OCI-M2 (cell line): ENCODE data around the gene RCAN2.

ENCODE experiments used
- DNase-seq: peaks from one replicate; lab custom pipeline; 2025; ENCODE audit not compliant: unreplicated experiment; lab: John Stamatoyannopoulos, UW

RCAN2 gene

DNA sequence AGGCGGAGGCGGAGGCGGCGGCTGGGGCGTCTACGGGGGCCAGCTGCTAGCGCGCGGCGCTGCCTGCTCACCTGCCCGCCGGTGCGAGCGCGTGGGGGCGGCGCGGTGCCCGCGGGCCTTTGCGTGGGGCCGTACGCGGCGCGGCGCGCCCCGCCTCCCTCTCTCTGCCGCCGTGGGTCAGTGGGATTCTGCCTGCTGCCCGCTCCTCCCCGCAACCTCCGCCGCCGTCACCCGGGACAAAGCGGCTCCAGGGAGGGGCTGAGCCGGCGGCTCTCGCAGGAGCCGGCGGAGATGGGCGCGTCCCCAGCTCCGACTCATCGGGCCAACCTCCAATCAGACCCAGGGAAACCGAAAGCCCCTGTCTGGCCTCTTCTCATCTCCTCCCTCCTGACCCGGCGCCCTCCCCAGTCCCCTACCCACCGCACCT is at the start of gene RCAN2:
RCAN2 (minus strand) TSS at position 249 of the 427 bp plus-strand sequence.
- DNase-seq: no peak

DNA sequence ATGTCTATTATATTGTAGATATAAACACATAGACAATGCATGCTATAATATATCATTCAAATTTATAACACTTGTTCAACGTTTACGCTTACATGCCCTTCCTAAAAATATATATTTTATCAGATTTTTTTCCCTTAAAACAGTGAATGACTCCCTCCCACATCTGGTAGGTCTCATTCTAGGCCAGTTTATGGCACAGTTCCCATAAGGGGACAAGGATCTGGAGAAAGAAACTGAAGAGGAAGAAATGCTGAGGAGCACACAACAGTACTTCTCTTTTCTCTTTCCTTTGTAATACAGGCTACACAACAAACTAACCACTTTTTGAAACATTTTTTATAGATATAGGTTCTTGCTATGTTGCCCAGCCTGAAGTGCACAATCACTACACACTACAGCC is 48.6 kb upstream of the RCAN2 start:
- DNase-seq: no peak

- no peak for DNase-seq
Measured at GRCh38 chr6:46538800-46539480, 47.7 kb upstream of the RCAN2 start.

- no peak for DNase-seq
Measured at GRCh38 chr6:46530896-46531295, 39.6 kb upstream of the RCAN2 start.

DNA sequence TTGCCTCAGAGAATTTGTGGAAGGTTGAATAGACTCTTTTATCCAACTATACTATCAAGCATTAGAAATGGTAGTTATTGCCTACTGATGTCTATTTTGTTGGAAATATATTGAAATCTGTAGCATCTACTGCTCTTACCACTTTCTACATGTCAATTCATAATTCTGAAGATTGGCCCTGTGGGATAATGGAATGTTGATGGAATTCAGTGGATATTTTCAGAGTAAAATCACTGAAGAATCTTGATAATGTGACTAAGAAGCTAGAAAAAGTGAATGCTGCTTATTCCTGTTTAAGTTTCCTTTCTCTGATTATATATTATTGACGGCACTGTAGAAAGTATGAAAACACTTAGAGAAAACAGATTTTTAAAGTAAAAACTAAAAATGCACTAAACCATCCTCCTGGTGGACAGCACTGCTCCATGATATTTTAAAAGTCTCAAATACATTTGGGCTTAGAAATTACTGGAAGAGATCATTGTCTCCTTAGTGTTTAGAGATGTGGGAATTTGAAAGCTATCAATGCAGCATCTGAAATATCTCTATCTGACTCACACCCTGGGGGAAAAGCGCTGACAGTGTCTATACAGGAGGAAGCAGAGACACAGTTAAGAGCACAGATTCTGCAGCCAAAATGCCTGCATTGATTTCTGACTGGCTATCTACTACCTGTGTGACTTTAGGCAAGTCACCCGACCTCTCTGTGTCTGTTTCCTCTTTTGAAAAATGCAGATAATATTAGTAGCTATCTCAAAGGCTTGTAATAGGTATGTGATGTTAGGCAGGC is 37.9 kb upstream of the RCAN2 start:
- DNase-seq: no peak

GRCh38 chr6:46526607-46527006 is 35.4 kb upstream of the RCAN2 start:
- no peak for DNase-seq

DNA sequence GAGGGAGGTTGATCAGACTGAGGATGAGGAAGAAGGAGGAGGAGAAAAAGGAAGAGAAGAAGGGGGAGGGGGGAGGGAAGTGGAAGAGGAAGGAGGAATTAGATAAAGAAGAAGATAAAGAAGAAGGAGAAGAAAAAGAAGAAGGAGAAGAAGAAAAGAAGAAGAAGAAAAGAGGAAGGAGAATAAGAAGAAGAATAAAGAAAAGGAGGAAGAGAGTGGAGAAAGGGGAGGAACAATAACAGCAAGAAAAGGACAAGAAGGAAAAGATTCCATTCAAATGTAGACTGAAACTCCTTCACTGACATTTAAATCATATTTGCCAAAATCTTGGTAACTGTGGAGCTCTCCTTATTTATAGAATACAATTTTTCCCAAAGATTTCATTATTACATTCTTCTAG is 34.3 kb upstream of the RCAN2 start:
- DNase-seq: no peak

- no peak for DNase-seq
Measured at GRCh38 chr6:46521464-46521971, 30.3 kb upstream of the RCAN2 start.

DNA sequence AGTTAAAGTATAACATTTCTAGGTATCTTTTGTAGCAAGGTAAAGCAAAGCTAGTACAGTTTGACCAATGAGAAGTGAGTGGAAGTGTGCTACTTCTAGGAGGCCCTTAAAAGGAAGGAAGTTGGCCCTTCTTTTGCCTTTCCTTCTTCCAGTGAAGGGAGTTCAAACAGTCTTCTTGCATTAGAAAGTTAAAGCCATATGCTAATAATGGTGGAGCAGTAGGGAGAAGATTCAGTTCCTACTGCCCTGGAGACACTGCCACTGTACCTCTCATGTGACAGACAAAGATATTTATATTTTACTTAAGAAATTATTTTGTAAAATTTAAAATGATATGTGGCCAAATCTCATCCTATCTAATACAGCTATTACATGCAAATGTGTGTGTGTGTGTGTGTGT is 26.0 kb upstream of the RCAN2 start:
- no peak for DNase-seq

GRCh38 chr6:46513533-46513932 is 22.3 kb upstream of the RCAN2 start:
- no peak for DNase-seq

DNA sequence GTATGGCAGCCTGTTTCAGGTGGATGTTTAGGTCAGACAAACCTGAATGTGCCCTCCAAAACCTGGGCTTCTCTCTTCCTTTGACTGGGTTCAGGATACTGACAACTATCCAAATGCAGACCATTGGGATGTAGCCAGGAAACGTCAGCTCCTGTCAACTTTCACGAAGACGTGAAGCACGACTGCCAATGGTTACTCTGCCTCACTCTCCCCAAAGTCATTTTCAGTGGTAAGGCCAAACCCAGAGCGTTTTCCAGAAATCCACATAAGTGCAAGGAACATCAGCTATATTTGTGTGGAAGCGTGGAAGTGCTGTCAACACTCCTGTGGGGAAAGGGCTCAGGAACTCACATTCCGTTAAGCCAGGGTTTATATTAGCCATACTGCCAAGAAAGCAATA is 20.1 kb upstream of the RCAN2 start:
- DNase-seq: no peak

DNA sequence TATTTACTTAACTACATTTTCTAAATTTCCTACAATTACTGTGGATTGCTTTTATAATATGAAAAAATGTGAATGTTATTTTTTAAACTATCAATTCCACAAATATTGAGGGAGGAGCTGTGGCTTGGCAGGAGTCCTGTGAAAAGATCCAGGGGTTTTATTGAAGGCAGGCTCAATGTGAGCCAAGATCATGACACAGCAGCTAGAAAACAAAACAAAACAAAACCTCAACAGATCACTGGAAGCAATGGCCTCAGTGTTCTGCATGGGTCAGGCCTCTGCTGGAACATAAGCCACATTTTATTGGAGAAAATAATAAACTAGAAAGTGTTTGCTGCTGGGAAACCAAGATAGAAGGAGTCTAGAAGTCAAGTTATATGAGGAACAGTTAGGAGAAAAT is 19.4 kb upstream of the RCAN2 start:
- no peak for DNase-seq

DNA sequence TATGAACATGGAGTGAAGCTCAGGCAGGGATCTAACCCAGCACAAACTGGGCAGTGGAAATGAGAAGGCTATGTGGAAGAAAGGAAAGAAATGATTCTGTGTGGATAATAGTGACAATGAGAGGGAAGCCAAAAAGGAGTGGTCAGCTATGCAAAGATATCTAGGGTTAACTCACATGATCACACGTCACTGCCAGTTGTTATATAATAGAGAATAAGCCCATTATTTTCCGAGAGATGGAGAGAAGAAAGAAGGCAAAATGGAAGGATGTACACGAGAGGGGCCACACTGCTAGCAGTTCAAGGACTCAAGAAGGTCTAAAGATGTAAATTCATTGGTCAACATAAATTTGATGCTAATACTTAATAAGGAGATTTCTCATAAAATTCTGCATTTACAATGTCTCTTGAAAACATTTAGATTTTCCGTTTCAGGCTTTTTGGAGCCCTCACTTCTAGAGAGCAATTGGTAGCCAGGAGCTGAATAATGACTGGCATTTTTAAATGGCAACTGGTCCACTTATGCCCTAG is 18.8 kb upstream of the RCAN2 start:
- DNase-seq: no peak

GRCh38 chr6:46509063-46509462 is 17.8 kb upstream of the RCAN2 start:
- no peak for DNase-seq

DNA sequence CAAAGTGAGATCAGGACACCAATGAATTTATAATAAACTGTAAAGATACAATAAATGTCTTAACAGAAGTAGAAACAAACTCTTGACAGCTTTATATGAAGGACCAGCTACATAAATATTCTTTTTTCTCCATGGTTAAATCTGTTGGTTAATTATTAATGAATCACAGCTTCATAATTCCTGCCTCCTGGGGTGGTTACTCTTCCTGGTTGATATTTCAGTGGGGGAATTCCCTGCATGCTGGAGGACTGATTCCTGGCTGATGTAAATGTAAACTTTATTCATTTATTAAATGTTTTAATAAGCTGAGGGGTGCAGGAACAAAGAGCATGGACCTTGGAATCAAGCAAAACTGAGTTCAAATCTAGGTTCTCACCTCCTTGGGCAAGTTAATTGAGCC is 16.2 kb upstream of the RCAN2 start:
- no peak for DNase-seq

GRCh38 chr6:46505693-46506512 is 14.7 kb upstream of the RCAN2 start:
- no peak for DNase-seq

DNA sequence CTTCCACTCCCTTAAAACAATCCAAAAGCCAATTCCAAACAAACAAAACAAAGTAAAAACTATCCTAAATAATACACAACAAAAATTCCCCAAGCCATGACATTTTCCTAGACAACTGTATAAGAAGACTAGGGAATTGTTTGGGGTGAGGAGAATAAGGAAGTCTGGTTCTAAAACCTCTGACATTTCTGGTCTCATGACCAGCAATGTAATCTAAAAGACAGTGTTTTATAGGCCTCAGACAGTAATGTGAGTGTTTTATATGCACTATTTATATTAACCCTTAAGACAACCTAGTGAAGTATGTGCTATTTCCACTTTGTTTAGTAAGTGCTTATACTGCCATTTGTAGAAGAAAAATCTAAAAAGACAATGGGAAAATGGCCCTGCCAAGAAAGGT is 13.0 kb upstream of the RCAN2 start:
- DNase-seq: no peak

DNA sequence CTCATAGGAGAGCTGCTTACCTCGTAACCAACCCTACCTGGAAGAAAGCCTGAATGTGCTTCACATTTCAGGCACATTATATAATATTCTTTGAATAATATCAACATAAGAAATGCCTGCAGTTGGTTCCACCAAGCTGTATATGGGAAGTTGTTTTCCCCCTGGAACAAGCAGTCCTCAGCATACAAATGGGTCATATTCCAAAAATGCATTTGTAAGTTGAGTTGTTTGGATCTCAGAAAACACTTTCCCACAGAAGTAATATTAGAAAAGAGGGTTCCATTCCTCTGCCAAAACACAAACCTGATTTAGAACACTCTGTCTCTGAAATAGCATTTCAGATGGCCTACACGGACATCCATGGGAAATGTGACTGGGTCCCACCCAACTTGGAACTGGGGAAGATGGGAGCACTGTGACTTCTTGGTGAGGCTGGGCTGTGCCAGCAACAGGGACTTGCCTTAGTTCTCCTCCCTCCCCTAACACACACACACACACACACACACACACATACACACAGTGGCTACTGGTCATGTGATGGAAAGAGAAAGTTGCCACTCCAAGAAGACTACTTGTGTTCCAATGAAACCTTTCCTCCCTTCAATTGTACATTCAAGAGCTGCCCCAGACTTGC is 11.4 kb upstream of the RCAN2 start:
- DNase-seq: no peak

- DNase-seq: no peak
Measured at GRCh38 chr6:46501136-46502089, 10.2 kb upstream of the RCAN2 start.

- no peak for DNase-seq
Measured at GRCh38 chr6:46500382-46500781, 9.1 kb upstream of the RCAN2 start.
